Lower leg skin (tissue), 4 donors: ENCODE results near the gene CCDC38. TPM values are rescaled to one million over a fixed set of nuclear protein-coding genes. Genes with fewer than 3 reads are reported as not detected.
"Not testable (repeated sequence)": the region's sequence is repeated elsewhere in the genome, so short reads cannot be mapped to it uniquely, and the experiment has no call there.

Experiments used
- DNase-seq, 2 donors: peaks; one replicate each; pipeline ENCODE4 v3.0.0-alpha.2; 2019; ENCODE audit warnings: low spot score in 2 of 2
- H3K4me3 ChIP-seq: fragments of 200-600 bp; sonication (generic); 2 replicates; pipeline ENCODE4 v1.5.1; 2017; ENCODE audit warnings: mild to moderate bottlenecking, low read depth; ENCODE audit not compliant: poor library complexity, severe bottlenecking
- POLR2A ChIP-seq, 2 donors: fragments of 450-650 bp; IDR thresholded peaks; one replicate each; pipeline ENCODE4 v1.6.1; 2016 to 2017; ENCODE audit warnings: antibody characterized with exemption in 2 of 2, mild to moderate bottlenecking in 1 of 2, moderate library complexity in 1 of 2
- WGBS, 2 donors: methylation state at CpG; one replicate each; pipeline ENCODE4 v1.1.5; 2018; 5-methylcytosine and 5-hydroxymethylcytosine counted together
- intact Hi-C: fragments of 100-400 bp; cut with DNase I; formaldehyde crosslinking; loops from one replicate; pipeline ENCODE4 v1.15.0; 2023; ENCODE audit warnings: low total_unique reads
- total RNA-seq, 4 donors: library from RNA; depleted of rRNA; stranded (reverse); fragments of >200 nt; gene quantifications; one replicate each; pipeline ENCODE4 v1.1.0, GENCODE V29; 2016
- TF ChIP-seq, protein P1 (sequence below), 3 donors: fragments of 450-650 bp; IDR thresholded peaks; one replicate each; pipeline ENCODE4 v1.5.1; 2016; ENCODE audit warnings: antibody characterized with exemption in 3 of 3, mild to moderate bottlenecking in 3 of 3, moderate library complexity in 2 of 3

The CCDC38 gene
- total RNA-seq, 4 donors from 2014 or later, result 0.06 TPM; not detected in 3

DNA sequence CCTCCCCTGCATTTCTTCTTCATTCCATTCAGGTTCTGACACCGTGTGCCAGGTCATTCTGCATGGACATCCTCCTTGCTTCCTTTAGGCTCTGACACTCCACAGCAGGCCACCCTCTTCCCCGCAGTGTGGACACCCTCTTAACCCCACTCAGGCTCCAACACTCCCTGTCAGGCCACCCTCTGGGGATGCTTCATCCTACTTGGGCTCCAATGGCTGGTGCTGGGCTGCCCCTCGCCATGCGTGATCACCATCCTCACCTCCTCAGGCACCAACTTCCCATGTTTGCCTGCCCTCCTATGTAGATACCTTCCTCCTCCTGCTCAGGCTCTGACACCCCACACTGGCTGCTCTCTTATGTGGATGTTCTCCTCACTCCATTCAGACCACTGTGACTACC lies 90.3 kb downstream of the CCDC38 start:
- no peak for DNase-seq
- 86 to 93% methylated on average over 4 of the region's 4 CpGs for WGBS, 2 donors
- no peak for TF ChIP-seq POLR2A (IDR thresholded peaks at IDR 0.05)
- TF ChIP-seq, protein P1, sequence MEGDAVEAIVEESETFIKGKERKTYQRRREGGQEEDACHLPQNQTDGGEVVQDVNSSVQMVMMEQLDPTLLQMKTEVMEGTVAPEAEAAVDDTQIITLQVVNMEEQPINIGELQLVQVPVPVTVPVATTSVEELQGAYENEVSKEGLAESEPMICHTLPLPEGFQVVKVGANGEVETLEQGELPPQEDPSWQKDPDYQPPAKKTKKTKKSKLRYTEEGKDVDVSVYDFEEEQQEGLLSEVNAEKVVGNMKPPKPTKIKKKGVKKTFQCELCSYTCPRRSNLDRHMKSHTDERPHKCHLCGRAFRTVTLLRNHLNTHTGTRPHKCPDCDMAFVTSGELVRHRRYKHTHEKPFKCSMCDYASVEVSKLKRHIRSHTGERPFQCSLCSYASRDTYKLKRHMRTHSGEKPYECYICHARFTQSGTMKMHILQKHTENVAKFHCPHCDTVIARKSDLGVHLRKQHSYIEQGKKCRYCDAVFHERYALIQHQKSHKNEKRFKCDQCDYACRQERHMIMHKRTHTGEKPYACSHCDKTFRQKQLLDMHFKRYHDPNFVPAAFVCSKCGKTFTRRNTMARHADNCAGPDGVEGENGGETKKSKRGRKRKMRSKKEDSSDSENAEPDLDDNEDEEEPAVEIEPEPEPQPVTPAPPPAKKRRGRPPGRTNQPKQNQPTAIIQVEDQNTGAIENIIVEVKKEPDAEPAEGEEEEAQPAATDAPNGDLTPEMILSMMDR (IDR thresholded peaks at IDR 0.05), result no peak
- intact Hi-C loops, result no loop called here
- H3K4me3 ChIP-seq, result no peak overlapping the region

DNA sequence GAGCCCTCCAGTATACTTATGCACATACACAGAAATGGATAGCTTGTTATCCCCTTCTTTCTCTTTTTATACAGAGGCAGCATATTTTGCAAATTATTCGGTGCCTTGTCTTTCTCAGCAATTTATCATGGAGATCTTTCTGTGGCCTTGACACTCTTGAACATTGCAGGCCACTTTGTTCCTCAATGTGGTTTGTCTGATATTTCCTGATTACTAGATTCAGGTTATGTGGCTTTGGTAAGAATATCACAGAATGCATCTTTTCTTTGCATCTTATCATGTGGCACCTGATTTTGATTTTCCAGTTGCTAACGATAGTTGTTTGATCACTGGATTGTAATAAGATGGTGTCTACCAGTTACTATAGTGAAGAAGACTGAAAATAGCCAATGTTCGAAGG lies 90.8 kb downstream of the CCDC38 start:
- DNase-seq, result no peak
- intact Hi-C loops, result no loop called here
- no peak overlapping the region for H3K4me3 ChIP-seq
- WGBS, 2 donors, result 69 to 77% methylated on average over 3 of the region's 3 CpGs
- TF ChIP-seq POLR2A (IDR thresholded peaks at IDR 0.05), result no peak
- TF ChIP-seq, protein P1 (IDR thresholded peaks at IDR 0.05), result no peak

DNA sequence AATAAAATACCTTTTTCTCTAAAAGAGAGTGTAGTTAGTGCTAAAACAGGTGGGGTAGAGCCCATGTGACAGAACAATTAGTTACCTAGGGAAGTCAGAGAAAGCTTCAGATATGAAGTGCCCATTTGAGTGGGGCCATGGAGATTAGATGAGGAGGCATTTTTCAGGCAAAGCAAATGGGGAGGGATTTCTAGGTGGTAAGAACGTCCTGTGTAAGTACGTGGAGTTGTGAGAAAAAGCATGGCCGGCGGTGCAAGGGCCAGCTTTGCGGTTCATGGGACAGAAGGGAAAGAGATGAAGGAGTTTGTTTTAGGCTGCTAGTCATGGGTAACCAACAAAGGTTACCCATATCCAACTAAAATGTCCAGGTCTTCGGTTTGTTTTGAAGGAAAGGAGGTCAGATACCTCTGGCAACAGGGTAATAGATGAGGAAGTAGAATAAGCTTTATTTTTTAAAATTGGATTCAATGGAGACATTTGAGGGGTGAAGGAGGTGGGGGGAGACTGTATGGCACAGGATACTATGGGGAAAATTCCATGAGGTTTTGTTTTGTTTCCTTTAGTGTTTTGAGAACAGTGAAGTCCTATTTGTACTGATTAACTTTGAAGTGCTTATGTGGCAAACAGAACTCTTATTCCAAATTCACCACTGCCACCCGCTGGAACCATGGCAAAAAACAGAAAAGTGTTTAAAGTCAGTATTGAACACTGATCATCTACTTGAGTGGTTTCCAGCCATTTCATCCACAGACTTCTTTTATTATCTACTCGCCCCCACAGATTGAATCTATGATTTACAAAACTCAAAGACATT lies 93.6 kb downstream of the CCDC38 start:
- TF ChIP-seq, protein P1 (IDR thresholded peaks at IDR 0.05), result no peak
- TF ChIP-seq POLR2A (IDR thresholded peaks at IDR 0.05), result no peak
- WGBS, 2 donors, result 62 to 64% methylated on average over 8 of the region's 8 CpGs
- DNase-seq, result no peak
- intact Hi-C loops, result no loop called here
- H3K4me3 ChIP-seq, result no peak overlapping the region

DNA sequence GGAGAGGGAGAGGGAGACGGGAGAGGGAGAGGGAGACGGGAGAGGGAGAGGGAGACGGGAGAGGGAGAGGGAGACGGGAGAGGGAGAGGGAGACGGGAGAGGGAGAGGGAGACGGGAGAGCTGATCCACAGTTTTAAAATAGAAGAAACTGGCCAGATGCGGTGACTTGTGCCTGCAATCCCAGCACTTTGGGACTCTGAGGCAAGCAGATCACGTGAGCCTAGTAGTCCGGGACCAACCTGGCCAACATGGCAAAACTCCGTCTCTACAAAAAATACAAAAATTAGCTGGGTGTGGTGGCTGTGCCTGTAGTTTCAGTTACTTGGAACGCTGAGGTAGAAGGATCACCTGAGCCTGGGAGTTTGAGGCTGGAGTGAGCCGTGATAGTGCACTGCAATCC lies 100.0 kb downstream of the CCDC38 start:
- 88 to 96% methylated on average over 6 of the region's 12 CpGs for WGBS, 2 donors
- intact Hi-C loops, DNase-seq, H3K4me3 ChIP-seq: not testable (repeated sequence)

DNA sequence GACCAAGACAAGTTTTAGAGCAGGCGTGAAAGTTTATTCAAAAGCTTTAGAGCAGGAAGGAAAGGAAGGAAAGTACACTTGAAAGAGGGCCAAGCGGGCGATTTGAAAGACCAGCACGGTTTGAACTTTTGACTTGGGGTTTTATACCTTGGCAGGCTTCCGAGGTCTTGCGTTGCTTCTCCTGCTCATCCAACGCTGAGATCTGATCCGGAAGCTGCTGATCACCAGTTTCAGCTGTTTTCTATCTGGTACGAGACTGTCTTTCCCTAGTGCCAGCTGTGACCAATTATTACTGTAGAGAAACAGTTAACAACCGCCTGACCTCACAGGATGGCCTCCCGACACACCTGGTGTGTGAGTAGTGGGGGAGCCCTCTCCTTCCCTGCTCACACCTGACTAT lies 104.3 kb downstream of the CCDC38 start:
- no peak overlapping the region for H3K4me3 ChIP-seq
- TF ChIP-seq, protein P1 (IDR thresholded peaks at IDR 0.05), result no peak
- no peak for TF ChIP-seq POLR2A (IDR thresholded peaks at IDR 0.05)
- intact Hi-C loops, result no loop called here
- 18 to 21% methylated on average over 11 of the region's 11 CpGs for WGBS, 2 donors
- peak in 1 of 2 donors; percentile 37 for DNase-seq

DNA sequence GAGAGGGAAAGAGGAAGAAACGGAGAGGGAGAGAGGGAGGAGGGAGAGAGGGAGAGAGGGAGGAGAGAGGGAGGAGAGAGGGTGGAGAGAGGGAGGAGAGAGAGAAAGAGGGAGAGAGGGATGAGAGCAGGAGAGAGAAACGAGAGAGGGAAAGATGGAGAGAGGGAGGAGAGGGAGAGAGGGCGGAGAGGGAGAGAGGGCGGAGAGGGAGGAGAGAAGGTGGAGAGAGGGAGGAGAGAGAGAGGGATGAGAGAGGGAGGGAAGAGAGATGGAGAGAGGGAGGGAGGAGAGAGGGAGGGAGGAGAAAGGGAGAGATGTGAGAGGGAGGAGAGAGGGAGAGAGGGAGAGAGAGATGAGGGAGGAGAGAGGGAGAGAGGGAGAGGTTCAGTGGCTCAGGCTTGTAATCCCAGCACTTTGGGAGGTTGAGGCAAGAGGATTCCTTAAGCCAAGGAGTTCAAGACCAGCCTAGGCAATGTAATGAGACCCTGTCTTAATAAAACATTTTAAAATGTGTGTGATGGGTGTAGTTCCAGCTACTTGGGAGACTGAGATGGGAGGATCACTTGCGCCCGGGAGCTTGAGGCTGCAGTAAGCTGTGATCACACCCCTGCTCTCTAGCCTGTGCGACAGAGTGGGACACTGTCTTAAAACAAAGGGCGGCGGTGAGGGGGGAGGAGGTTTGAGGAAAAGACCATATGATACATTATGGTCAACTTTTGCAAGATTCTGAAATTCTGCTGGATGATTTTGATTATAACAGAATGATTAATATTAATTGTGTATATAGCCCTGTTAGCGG lies 105.0 kb downstream of the CCDC38 start:
- WGBS, 2 donors, result 45 to 58% methylated on average over 10 of the region's 10 CpGs
- intact Hi-C loops, result no loop called here
- DNase-seq, result no peak
- TF ChIP-seq POLR2A (IDR thresholded peaks at IDR 0.05), result no peak
- TF ChIP-seq, protein P1 (IDR thresholded peaks at IDR 0.05), result no peak
- no peak overlapping the region for H3K4me3 ChIP-seq
